C4-2B (cell line): ENCODE measurements around the gene PIGR.
A peak's percentile ranks its signal among the peaks of the same experiment; 100 is the strongest.

Source experiments
- H3K27ac ChIP-seq: fragments of 450-650 bp; 2 replicates; pipeline ENCODE4 v1.5.1; 2017
- CTCF ChIP-seq: fragments of 450-650 bp; conservative IDR thresholded peaks from 2 replicates; pipeline ENCODE4 v1.5.1; 2017; ENCODE audit warnings: mild to moderate bottlenecking
- ZFX ChIP-seq: fragments of 450-650 bp; IDR thresholded peaks from 2 replicates; pipeline ENCODE4 v1.6.1; 2017

PIGR gene

GRCh38 chr1:206979379-206980043 is 33.2 kb upstream of the PIGR start:
- H3K27ac ChIP-seq, result no peak overlapping the region
- peak; percentile 68 for TF ChIP-seq CTCF
- no peak for TF ChIP-seq ZFX

GRCh38 chr1:206978259-206978658 is 32.0 kb upstream of the PIGR start:
- TF ChIP-seq ZFX, result no peak
- TF ChIP-seq CTCF, result no peak

DNA sequence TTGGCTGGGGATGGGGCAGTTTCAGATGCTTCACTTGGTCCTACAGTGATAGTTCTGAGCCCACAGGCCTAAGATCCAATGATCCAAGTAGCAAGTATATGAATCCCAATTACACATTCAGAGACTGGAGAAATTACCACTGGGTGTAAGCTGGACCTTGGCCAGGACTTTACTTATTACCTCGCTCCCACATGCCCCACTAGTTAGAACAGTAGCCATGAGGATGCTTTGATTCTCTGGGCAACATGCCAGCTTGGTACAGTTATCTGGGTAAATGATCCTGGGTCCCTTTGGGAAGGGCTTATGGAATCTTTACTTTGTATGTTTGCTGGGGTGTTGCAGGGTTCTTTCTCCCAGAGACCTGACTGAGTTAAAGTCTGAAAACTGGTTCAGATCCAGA is 29.0 kb upstream of the PIGR start:
- no peak overlapping the region for H3K27ac ChIP-seq
- TF ChIP-seq CTCF (no peak), ZFX (no peak)

More at GRCh38 chr1:206978259-206978658, 32.0 kb upstream of the PIGR start:
- H3K27ac ChIP-seq, result no peak overlapping the region; the same call in 1 of the 2 replicates

GRCh38 chr1:206974140-206974539 is 27.9 kb upstream of the PIGR start:
- TF ChIP-seq CTCF (no peak), ZFX (no peak)
- H3K27ac ChIP-seq, result no peak overlapping the region

GRCh38 chr1:206972728-206973127 is 26.5 kb upstream of the PIGR start:
- H3K27ac ChIP-seq, result no peak overlapping the region
- no peak for TF ChIP-seq CTCF
- no peak for TF ChIP-seq ZFX

- no peak overlapping the region for H3K27ac ChIP-seq
- TF ChIP-seq CTCF (no peak), ZFX (no peak)
Measured at GRCh38 chr1:206971029-206971655, 24.9 kb upstream of the PIGR start.

DNA sequence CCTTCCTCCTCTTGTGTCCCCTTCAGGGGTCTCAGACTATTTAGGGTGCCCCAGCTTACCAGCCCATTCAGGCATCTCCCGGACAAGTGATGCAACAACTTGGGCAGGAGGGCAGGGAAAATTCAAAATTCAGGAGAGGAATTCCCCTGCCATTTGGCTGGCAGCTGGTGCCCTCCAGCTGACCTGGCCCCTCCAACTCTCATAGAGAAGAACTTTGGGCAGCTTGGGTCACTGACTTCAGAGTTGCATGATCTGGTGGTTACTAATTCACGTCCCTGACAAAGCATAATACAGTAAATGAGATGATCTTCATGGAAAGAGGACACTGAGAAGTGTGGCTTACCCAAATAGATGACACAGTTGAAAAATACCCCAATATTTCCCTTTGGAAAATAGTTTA is 24.2 kb upstream of the PIGR start, which contains the start of gene FCAMR:
Gene FCAMR, minus strand, starts transcription at position 15 of the 400 bp plus-strand sequence. CDS start 335 bp downstream, outside the sequence.
- no peak for TF ChIP-seq CTCF
- no peak for TF ChIP-seq ZFX
- no peak within 1 kb of the TSS for H3K27ac ChIP-seq
